Globus pallidus (tissue), 1 donor: ENCODE results near the gene ZNF180.
A peak's percentile ranks its signal among the peaks of the same experiment; 100 is the strongest.
"Not testable (repeated sequence)": the region's sequence is repeated elsewhere in the genome, so short reads cannot be mapped to it uniquely, and the experiment has no call there.

Experiments
- DNase-seq: peaks from one replicate; pipeline ENCODE4 v3.0.0-alpha.2; 2015; ENCODE audit warnings: low spot score

Gene ZNF180

DNA sequence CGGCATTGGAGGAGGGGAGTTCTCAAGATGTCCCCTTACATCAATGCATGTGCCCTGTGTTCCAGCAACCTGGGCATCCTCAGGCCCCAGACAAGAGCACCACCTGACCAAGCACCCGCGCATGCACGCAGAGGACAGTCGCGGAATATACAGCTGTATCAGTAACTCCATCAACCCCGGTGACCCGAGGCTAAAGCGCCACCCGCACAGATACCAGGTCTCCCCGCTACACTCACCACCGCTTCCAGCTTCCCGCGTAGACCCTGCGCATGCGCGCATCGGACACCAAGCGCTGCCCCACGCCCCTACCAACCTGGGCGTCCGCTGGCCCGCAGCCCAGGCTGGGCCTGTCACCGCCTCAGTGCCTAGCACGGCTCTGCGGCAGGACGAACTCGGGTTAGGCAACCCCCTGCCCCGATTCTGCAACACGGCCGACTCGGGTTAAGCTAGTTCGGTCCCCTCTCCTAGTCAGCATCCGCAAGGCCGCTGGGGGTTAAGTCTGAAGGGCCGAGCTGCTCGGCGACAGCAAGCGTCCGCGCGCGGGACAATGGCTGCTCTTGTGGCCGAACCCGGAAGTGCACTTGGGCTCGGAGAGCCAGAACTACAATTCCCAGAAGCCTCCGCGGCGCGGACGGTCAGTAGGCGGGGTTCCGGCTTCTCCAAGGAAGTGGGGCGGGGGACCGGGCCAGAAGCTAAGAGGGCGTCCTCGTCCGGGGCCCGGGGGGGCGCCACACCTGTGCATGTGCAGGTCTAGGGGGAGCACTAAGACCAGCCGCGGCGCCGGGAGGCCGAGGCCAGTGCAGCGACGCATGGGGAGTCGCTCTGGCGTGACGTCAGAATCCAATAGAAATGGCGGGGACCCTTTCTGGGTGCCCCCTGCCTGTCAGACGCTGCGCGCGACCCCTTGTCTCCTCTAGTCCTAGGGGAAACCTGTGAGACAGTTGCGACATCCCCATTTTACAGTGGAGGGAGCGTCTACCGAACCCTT is at the start of gene ZNF180:
Gene ZNF180 (minus strand): TSS at position 561 of the 988 bp plus-strand sequence. CDS start 3,188 bp downstream, outside the sequence.
- DNase-seq, result peak; percentile 96

DNA sequence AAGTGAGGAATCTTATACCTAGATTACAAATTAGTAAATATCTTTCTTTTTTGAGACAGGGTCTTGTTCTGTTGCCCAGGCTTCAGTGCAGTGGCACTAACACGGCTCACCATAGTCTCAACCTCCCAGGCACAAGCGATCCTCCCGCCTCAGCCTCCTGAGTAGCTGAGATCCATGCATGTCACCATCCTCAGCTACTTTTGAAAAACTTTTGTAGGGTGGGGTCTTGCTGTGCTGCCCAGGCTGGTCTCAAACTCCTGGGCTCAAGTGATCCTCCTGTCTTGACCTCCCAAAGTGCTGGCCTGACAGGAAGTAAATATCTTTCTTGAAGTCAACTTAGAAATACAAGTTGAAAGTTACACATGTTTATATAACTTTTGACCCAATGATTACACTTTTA is 49.2 kb upstream of the ZNF180 start:
- no peak for DNase-seq

DNA sequence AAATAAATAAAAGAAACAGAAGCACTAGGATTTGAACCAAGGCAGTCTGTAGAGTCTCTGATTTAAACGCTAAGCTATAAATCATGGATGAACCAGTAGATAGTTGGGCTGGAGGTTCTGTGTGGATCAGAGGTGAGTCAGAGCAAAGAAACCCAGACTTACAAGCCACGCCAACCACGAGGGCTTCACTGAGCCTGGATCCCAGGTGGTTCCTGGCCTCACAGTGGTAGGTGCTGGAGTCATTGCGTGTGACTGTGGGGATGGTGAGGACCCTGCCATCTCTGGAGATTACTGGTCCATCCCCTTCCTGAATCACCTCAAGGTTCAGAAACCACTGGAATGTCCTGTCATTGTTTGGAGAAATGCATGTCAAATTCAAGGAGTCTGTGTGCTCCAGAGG is 48.4 kb upstream of the ZNF180 start:
- no peak for DNase-seq

DNA sequence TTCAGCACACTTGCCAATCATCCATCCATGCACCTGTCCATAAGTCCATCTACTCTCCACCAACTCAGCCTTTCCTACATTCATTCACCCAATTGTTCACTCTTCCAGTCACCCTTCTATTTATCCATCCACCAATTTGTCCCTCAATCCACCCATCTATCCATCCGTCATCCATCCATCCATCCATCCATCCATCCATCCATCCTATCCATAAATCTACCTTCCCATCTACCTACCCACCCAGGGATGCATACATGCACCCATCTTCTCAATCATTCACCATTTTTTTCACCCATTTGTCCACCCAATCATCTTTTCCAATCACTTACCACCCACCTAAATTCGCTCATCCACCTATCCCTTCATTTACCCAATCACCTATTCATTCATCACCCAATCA is 43.7 kb upstream of the ZNF180 start:
- DNase-seq, result no peak

GRCh38 chr19:44542671-44543070 is 42.3 kb upstream of the ZNF180 start:
- DNase-seq, result no peak

DNA sequence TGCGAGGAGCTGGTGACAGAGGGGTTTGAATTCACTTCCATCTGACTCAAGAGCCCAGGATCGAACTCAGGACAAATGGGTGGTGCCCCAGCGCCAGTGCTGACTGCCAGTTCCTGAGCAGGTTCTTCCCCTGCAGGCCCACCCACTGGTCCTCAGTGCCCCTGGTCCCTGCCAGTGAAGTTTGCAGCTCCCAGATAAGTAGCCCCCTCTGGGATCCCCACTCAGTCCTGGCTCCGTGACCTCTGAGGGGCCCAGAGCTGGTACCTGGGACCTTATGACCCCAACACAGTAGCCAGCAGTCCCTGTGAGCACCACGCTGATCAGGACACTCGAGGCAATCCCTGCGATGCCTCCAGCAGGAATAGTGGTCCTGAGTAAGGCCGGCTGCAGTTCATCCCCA is 40.4 kb upstream of the ZNF180 start:
- no peak for DNase-seq

GRCh38 chr19:44539991-44540390 is 39.7 kb upstream of the ZNF180 start:
- no peak for DNase-seq

- no peak for DNase-seq
These were observed 39.0 kb upstream of the ZNF180 start for GRCh38 chr19:44539236-44539826.

GRCh38 chr19:44535361-44535760 is 35.0 kb upstream of the ZNF180 start:
- DNase-seq, result not testable (repeated sequence)

- no peak for DNase-seq
These were observed 32.5 kb upstream of the ZNF180 start for GRCh38 chr19:44532819-44533218.

- DNase-seq, result no peak
These were observed 30.5 kb upstream of the ZNF180 start for GRCh38 chr19:44530777-44531176.

- DNase-seq, result no peak
These were observed 29.2 kb upstream of the ZNF180 start, which contains the start of gene CEACAM20 for GRCh38 chr19:44529536-44529935. TSS of gene CEACAM20 (minus strand) at chr19:44529675. CDS start at chr19:44529509, 166 bp downstream.

GRCh38 chr19:44527554-44527953 is 27.2 kb upstream of the ZNF180 start:
- DNase-seq, result no peak

DNA sequence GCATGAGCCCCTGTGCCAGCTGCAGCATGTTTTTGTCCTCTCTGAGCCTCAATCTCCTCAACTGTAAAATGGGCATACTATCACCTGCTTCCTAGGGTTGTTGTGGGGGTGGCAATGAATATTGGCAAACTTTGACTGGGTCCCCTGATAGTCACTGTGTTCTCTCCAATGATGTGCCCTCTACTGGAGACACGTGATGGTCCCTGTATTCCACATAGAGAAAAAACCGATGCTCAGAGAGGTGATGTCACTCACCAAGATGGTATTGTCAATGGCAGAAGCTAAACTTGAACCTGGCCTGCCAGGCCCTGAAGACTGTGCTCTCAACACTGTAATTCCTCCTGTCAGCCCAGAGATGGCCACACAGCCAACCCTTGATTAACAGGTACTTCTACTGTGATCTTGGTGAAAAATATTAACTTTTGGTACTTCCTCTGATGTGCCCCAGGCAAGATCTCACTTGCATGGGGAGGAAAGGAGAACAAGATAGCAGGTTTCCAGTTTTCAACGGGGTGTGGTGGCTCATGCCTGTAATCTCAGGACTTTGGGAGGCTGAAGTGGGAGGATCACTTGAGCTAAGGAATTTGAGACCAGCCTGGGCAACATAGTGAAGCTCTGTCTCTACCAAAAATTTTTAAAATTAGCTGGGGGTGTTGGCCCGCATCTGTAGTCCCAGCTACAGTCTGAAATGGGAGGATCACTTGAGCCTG is 25.6 kb upstream of the ZNF180 start:
- no peak for DNase-seq

DNA sequence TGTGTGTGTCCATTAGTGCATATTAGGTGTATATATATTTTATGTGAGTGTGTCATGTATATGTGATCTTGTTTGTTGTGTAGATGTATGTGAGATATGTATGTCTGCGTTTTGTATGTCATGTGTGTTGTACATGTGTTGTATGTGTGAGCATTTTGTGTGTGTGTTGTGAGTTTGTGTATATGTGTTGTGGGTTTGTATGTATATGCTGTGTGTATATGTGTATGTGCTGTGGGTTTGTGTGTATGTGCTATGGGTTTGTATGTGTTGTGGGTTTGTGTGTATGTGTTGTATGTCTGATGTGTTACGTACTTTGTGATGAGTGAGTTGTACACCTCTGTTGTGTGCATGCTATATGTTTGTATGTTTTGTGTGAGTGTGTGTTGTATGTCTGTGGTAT is 21.0 kb upstream of the ZNF180 start:
- no peak for DNase-seq

- no peak for DNase-seq
These were observed 16.8 kb upstream of the ZNF180 start for GRCh38 chr19:44517146-44517545.

GRCh38 chr19:44515907-44516306 is 15.6 kb upstream of the ZNF180 start:
- DNase-seq, result no peak

DNA sequence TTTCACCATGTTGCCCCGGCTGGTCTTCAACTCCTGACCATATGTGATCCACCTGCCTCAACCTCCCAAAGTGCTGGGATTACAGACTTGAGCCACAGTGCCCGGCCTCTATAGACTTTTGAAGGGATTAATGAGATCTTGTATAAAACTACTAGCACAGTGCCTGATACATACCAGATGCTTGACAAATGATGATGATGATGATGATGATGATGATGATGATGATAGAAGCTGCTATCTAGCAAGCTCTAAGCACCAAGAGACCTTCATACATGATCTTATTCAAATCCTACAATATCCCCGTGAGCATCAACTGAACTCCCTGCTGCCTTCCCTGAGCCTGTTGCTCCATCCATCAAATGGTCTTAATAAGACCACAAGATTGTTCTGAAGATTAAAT is 14.7 kb upstream of the ZNF180 start:
- DNase-seq, result no peak

DNA sequence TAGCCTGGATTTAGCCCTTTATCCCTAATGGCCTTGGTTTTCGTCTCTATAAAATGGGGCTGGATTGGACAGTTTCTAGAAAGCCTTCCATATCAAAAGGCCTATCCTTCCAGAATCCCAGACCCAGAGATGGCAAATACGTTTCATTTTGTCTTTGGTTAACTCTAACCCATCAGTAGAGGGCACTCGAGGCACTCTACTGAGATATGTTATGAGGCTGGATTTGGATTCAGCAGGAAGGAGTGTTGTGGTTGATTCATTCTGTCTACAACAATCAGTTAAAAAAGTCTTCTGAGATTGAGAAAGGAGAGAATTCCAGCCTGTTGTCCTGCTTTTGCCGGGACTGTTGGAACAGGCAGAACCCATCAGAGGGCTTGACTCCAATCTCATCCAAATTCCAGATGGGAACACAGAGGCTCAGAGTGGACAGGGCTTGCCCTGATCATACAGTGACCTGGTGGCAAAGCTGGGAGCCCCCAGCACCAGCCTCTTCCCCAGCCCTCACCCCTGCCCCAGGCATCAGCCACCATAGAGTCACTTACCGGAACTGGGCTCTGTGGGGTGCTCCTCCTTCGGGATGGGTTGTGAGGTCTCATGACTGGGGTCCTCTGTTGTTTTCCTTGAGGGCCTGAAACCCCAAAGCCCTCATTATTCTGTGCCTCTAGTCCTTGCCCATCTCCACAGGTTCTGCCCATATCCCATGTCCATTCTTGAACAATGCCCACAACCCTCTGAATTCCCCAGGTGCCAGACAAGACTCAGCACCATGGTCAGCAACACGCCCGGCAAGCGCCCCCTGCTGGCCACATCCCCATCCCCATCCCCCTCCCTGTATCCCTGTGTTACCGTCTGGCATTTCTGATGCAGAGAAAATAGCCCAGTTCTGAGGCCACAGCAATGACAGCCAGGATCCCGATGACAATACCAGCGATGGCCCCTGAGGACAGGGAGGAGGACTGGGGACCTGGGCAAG is 12.3 kb upstream of the ZNF180 start:
- no peak for DNase-seq

- DNase-seq, result no peak
These were observed 9.2 kb upstream of the ZNF180 start for GRCh38 chr19:44509478-44509877.

DNA sequence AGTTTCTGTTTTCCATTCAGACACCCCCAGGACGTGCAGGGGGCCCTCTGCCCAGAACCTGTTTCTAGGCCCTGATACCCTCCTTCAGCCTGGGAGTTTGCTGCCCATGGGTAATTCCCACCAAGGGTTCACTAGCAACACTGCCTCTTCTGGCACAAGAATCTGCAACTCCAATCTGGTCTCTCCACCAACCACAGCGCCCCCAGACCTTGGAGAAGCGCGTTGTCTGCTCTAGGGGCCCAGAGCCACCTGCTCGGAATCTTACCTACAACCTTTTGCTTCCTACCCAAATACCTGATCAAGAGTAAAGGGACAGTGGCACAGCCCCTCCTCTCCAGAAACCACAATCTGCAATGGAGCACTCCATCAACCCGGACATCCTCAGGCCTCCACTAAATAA is 763 bp downstream of the ZNF180 start:
- DNase-seq, result no peak
